Measurements from ENCODE around the gene GABRG3.

GABRG3 gene

GRCh38 chr15:27238707-27239423 lies 267.9 kb downstream of the GABRG3 start:
- Histone ChIP-seq H3K36me3 (ENCODE audit: insufficient read depth, low read length) (no peaks in the 10 kb centered on the region), H3K27me3 (ENCODE audit: insufficient read depth, low read length) (no peaks in the 10 kb centered on the region), H3K4me1 (ENCODE audit: insufficient read depth, low read length) (no peaks in the 10 kb centered on the region), H3K4me3 (ENCODE audit: low read length) (no peak overlapping the region), H3K9ac (ENCODE audit: low read depth, low read length) (no peak overlapping the region), H3K27ac (ENCODE audit: low read depth, low read length) (no peak overlapping the region), H3K9me3 (ENCODE audit: insufficient read depth, low read depth, low read length) (no peaks in the 10 kb centered on the region)
- 92% methylated on average over 9 of the region's 10 CpGs for WGBS

- Histone ChIP-seq H3K9me3 (ENCODE audit: insufficient read depth, low read depth, low read length) (no peaks in the 10 kb centered on the region), H3K9ac (ENCODE audit: low read depth, low read length) (no peak overlapping the region), H3K4me1 (ENCODE audit: insufficient read depth, low read length) (no peaks in the 10 kb centered on the region), H3K36me3 (ENCODE audit: insufficient read depth, low read length) (no peaks in the 10 kb centered on the region), H3K27me3 (ENCODE audit: insufficient read depth, low read length) (no peaks in the 10 kb centered on the region), H3K27ac (ENCODE audit: low read depth, low read length) (no peak overlapping the region), H3K4me3 (ENCODE audit: low read length) (no peak overlapping the region)
- 74% methylated on average over 2 of the region's 2 CpGs for WGBS
These were observed 271.0 kb downstream of the GABRG3 start for GRCh38 chr15:27241943-27242342.

DNA sequence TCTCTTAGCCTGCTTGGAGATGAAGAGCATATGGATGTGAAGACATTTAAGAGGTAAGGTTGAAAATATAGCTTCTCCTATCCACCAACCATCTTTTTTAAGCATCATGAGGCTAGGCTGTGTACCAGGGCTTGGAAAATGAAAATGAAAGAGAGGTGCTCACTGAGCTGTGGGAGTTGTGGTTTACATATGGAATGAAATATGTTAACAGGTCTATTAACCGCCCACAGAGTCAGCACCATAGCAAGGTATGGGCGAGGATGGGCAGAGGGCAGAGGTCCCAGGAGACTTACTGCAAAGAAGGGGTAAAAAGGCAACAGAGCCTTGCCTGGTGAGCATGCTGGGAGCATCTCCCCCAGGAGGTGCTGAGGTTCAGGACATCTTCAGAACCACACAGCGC lies 273.1 kb downstream of the GABRG3 start:
- H3K9me3 ChIP-seq (ENCODE audit: insufficient read depth, low read depth, low read length): no peaks in the 10 kb centered on the region
- H3K27ac ChIP-seq (ENCODE audit: low read depth, low read length): no peak overlapping the region
- H3K4me3 ChIP-seq (ENCODE audit: low read length): no peak overlapping the region
- 91% methylated on average over 3 of the region's 3 CpGs for whole genome bisulfite sequencing
- no peaks in the 10 kb centered on the region for H3K27me3 ChIP-seq (ENCODE audit: insufficient read depth, low read length)
- no peak overlapping the region for H3K9ac ChIP-seq (ENCODE audit: low read depth, low read length)
- no peaks in the 10 kb centered on the region for H3K36me3 ChIP-seq (ENCODE audit: insufficient read depth, low read length)
- no peaks in the 10 kb centered on the region for H3K4me1 ChIP-seq (ENCODE audit: insufficient read depth, low read length)

GRCh38 chr15:27248251-27248650 lies 277.3 kb downstream of the GABRG3 start:
- H3K4me3 ChIP-seq (ENCODE audit: low read length): no peak overlapping the region
- no peaks in the 10 kb centered on the region for H3K9me3 ChIP-seq (ENCODE audit: insufficient read depth, low read depth, low read length)
- H3K27ac ChIP-seq (ENCODE audit: low read depth, low read length): no peak overlapping the region
- 95% methylated on average over 3 of the region's 3 CpGs for WGBS
- no peaks in the 10 kb centered on the region for H3K27me3 ChIP-seq (ENCODE audit: insufficient read depth, low read length)
- H3K4me1 ChIP-seq (ENCODE audit: insufficient read depth, low read length): no peaks in the 10 kb centered on the region
- H3K36me3 ChIP-seq (ENCODE audit: insufficient read depth, low read length): no peaks in the 10 kb centered on the region
- H3K9ac ChIP-seq (ENCODE audit: low read depth, low read length): no peak overlapping the region

GRCh38 chr15:27249046-27249759 lies 278.2 kb downstream of the GABRG3 start:
- WGBS: 95% methylated on average over 23 of the region's 23 CpGs
- no peaks in the 10 kb centered on the region for H3K9me3 ChIP-seq (ENCODE audit: insufficient read depth, low read depth, low read length)
- H3K4me3 ChIP-seq (ENCODE audit: low read length): no peak overlapping the region
- no peaks in the 10 kb centered on the region for H3K4me1 ChIP-seq (ENCODE audit: insufficient read depth, low read length)
- no peak overlapping the region for H3K27ac ChIP-seq (ENCODE audit: low read depth, low read length)
- H3K9ac ChIP-seq (ENCODE audit: low read depth, low read length): no peak overlapping the region
- H3K36me3 ChIP-seq (ENCODE audit: insufficient read depth, low read length): no peaks in the 10 kb centered on the region
- H3K27me3 ChIP-seq (ENCODE audit: insufficient read depth, low read length): no peaks in the 10 kb centered on the region

DNA sequence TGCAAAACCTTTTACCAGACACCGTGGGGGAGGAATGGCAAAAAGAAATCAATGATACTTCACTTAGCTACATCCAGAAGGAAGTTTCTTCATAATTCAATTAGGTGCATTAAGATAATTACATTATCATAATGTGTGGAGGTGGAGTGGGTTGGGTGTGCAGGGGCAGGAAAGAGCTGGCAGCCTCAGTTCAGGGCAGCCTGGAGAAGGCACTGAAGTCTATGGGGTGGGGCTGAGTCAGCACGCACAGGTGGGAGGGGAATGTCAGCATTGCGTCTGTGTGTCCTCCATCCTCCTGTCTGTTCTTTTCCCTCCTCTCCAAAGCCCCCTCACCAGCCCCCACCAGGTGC lies 278.8 kb downstream of the GABRG3 start:
- Histone ChIP-seq H3K27me3 (ENCODE audit: insufficient read depth, low read length) (no peaks in the 10 kb centered on the region), H3K36me3 (ENCODE audit: insufficient read depth, low read length) (no peaks in the 10 kb centered on the region), H3K27ac (ENCODE audit: low read depth, low read length) (no peak overlapping the region), H3K4me3 (ENCODE audit: low read length) (no peak overlapping the region), H3K9ac (ENCODE audit: low read depth, low read length) (no peak overlapping the region), H3K9me3 (ENCODE audit: insufficient read depth, low read depth, low read length) (no peaks in the 10 kb centered on the region), H3K4me1 (ENCODE audit: insufficient read depth, low read length) (no peaks in the 10 kb centered on the region)
- 75% methylated on average over 1 of the region's 3 CpGs for WGBS

DNA sequence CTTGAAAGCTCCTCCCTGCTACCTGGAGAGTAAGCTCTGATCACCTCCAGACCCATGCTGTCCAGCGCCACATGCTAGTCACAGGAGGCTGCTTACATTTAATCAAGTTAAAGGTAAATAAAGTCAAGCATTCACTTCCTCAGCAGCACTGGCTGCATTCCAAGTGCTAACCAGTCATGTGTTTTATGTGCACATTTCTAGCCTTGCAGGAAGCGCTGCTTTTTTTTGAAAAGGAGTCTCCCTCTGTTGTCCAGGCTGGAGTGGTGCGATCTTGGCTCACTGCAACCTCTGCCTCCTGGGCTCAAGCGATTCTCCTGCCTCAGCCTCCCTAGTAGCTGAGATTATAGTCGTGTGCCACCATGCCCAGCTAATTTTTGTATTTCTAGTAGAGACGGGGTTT lies 279.2 kb downstream of the GABRG3 start:
- Histone ChIP-seq H3K27ac (ENCODE audit: low read depth, low read length) (no peak overlapping the region), H3K4me1 (ENCODE audit: insufficient read depth, low read length) (no peaks in the 10 kb centered on the region), H3K4me3 (ENCODE audit: low read length) (no peak overlapping the region), H3K27me3 (ENCODE audit: insufficient read depth, low read length) (no peaks in the 10 kb centered on the region), H3K9me3 (ENCODE audit: insufficient read depth, low read depth, low read length) (no peaks in the 10 kb centered on the region), H3K36me3 (ENCODE audit: insufficient read depth, low read length) (no peaks in the 10 kb centered on the region), H3K9ac (ENCODE audit: low read depth, low read length) (no peak overlapping the region)
- 92% methylated on average over 6 of the region's 6 CpGs for WGBS

- Histone ChIP-seq H3K4me3 (ENCODE audit: low read length) (no peak overlapping the region), H3K27ac (ENCODE audit: low read depth, low read length) (no peak overlapping the region), H3K4me1 (ENCODE audit: insufficient read depth, low read length) (peaks cover 17% of the 10 kb centered on the region), H3K27me3 (ENCODE audit: insufficient read depth, low read length) (no peaks in the 10 kb centered on the region), H3K9me3 (ENCODE audit: insufficient read depth, low read depth, low read length) (no peaks in the 10 kb centered on the region), H3K9ac (ENCODE audit: low read depth, low read length) (no peak overlapping the region), H3K36me3 (ENCODE audit: insufficient read depth, low read length) (no peaks in the 10 kb centered on the region)
- WGBS: 88% methylated on average over 9 of the region's 9 CpGs
These were observed 283.1 kb downstream of the GABRG3 start for GRCh38 chr15:27254055-27254454.

- Histone ChIP-seq H3K36me3 (ENCODE audit: insufficient read depth, low read length) (no peaks in the 10 kb centered on the region), H3K9ac (ENCODE audit: low read depth, low read length) (no peak overlapping the region), H3K27ac (ENCODE audit: low read depth, low read length) (no peak overlapping the region), H3K4me1 (ENCODE audit: insufficient read depth, low read length) (peaks cover 17% of the 10 kb centered on the region), H3K4me3 (ENCODE audit: low read length) (no peak overlapping the region), H3K27me3 (ENCODE audit: insufficient read depth, low read length) (no peaks in the 10 kb centered on the region), H3K9me3 (ENCODE audit: insufficient read depth, low read depth, low read length) (no peaks in the 10 kb centered on the region)
- WGBS: 74% methylated on average over 3 of the region's 3 CpGs
These were observed 283.8 kb downstream of the GABRG3 start for GRCh38 chr15:27254801-27255200.

DNA sequence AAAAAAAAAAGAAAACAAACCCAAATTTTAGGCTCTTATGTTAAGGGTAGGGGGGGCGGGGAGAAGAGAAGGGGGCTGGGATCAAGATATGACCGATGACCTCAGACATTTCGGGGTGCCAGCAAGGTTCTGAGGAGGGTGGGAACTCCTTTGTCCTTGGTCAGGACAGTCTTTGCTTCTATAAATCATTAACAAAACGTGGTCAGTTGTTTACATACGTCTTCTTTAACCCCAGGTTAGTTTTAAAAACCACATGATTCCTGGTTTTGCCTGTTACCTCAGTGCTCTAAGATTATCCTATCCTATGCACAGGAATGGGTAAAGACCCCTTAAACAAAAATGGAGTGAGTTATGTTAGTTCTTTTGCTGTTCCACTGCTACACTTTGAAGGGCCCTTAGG lies 285.5 kb downstream of the GABRG3 start:
- 92% methylated on average over 5 of the region's 5 CpGs for WGBS
- H3K4me3 ChIP-seq (ENCODE audit: low read length): no peak overlapping the region
- H3K36me3 ChIP-seq (ENCODE audit: insufficient read depth, low read length): no peaks in the 10 kb centered on the region
- no peaks in the 10 kb centered on the region for H3K9me3 ChIP-seq (ENCODE audit: insufficient read depth, low read depth, low read length)
- no peaks in the 10 kb centered on the region for H3K27me3 ChIP-seq (ENCODE audit: insufficient read depth, low read length)
- H3K4me1 ChIP-seq (ENCODE audit: insufficient read depth, low read length): peaks cover 17% of the 10 kb centered on the region
- H3K9ac ChIP-seq (ENCODE audit: low read depth, low read length): no peak overlapping the region
- H3K27ac ChIP-seq (ENCODE audit: low read depth, low read length): no peak overlapping the region

DNA sequence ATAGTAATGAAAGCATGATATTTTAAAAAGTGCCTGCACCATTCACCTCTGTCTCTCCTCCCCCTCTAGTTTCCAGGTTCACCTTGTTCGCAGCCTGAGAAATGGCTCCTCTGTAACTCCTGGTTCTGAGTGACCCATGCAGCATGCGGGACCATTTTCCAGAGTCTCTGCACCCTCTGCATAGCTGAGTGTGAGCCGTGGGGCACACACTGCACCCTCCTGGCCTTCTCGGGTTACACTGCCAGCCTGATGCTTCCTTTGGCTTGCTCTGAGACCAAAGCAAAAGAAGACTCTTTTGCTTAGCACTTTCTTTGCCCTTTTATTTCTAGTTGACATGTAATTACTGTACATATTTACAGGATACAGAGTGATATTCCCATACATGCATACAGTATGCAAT lies 287.3 kb downstream of the GABRG3 start:
- Histone ChIP-seq H3K27ac (ENCODE audit: low read depth, low read length) (no peak overlapping the region), H3K9ac (ENCODE audit: low read depth, low read length) (no peak overlapping the region), H3K4me1 (ENCODE audit: insufficient read depth, low read length) (peaks cover 18% of the 10 kb centered on the region), H3K36me3 (ENCODE audit: insufficient read depth, low read length) (no peaks in the 10 kb centered on the region), H3K27me3 (ENCODE audit: insufficient read depth, low read length) (peaks cover 10% of the 10 kb centered on the region; the same call in 1 of the 2 replicates), H3K4me3 (ENCODE audit: low read length) (no peak overlapping the region), H3K9me3 (ENCODE audit: insufficient read depth, low read depth, low read length) (no peaks in the 10 kb centered on the region)
- 48% methylated on average over 4 of the region's 4 CpGs for WGBS

Measured in HUES64 (cell line).